Stomach (tissue), 9 donors: Measurements from ENCODE around the gene STK38. TPM values are rescaled to one million over a fixed set of nuclear protein-coding genes. Genes with fewer than 3 reads are reported as not detected.
A peak's percentile ranks its signal among the peaks of the same experiment; 100 is the strongest.

Experiments
- DNase-seq, 2 donors: peaks; one replicate each; pipeline versions ENCODE4 v3.0.0 to v3.0.0-alpha.2; 2013 to 2019
- H3K27ac ChIP-seq, 5 donors: fragments of 200-600 bp in 4 of 5; sonication (generic) in 4 of 5; one replicate each; pipeline ENCODE4 v1.5.1; 2013 to 2019; ENCODE audit warnings: mild to moderate bottlenecking in 1 of 5, moderate library complexity in 1 of 5
- H3K27me3 ChIP-seq, 3 donors: fragments of 200-600 bp; sonication (generic); one replicate each; pipeline ENCODE4 v1.5.1; 2017 to 2019; ENCODE audit warnings: mixed run types in 1 of 3
- H3K36me3 ChIP-seq, 4 donors: fragments of 200-600 bp; sonication (generic); 1 replicate in 3 of 4; 2 replicates in 1 of 4; pipeline ENCODE4 v1.5.1; 2016 to 2019
- H3K4me1 ChIP-seq, 4 donors: fragments of 200-600 bp; sonication (generic); one replicate each; pipeline ENCODE4 v1.5.1; 2016 to 2019
- H3K4me3 ChIP-seq, 4 donors: fragments of 200-600 bp; sonication (generic) in 3 of 4; one replicate each; pipeline ENCODE4 v1.5.1; 2016 to 2019; ENCODE audit warnings: mild to moderate bottlenecking in 1 of 4
- H3K9me3 ChIP-seq, 4 donors: fragments of 200-600 bp; sonication (generic); one replicate each; pipeline ENCODE4 v1.5.1; 2016 to 2019
- EP300 ChIP-seq: sonication (generic); formaldehyde crosslinking; IDR thresholded peaks from one replicate; pipeline ENCODE4 v1.6.1; 2017; ENCODE audit warnings: antibody characterized with exemption
- POLR2A ChIP-seq, 4 donors: fragments of 450-650 bp; IDR thresholded peaks; one replicate each; pipeline ENCODE4 v1.6.1; 2016; ENCODE audit warnings: antibody characterized with exemption in 4 of 4, control low read depth in 2 of 4, mild to moderate bottlenecking in 1 of 4, moderate library complexity in 1 of 4
- POLR2AphosphoS5 ChIP-seq, 3 donors: sonication (generic); formaldehyde crosslinking; IDR thresholded peaks; one replicate each; pipeline ENCODE4 v1.6.1; 2016; ENCODE audit warnings: antibody characterized with exemption in 3 of 3
- WGBS, 5 donors: extraction: QIAGEN DNeasy Blood & Tissue Kit in 3 of 5; methylation state at CpG; one replicate each; pipeline versions ENCODE4 v1.1.5 to v1.1.7; 2013 to 2018; 5-methylcytosine and 5-hydroxymethylcytosine counted together
- intact Hi-C: fragments of 100-400 bp; cut with DNase I; formaldehyde crosslinking; loops from one replicate; pipeline ENCODE4 v1.15.1; 2023; ENCODE audit warnings: low total_unique reads
- polyA plus RNA-seq, 3 donors: library from polyadenylated mRNA; stranded (reverse); fragments of 200-250 nt; gene quantifications; one replicate each; pipeline ENCODE4 v1.2.3, GENCODE V29; 2013
- total RNA-seq, 5 donors: library from RNA; depleted of rRNA; stranded (reverse); fragments of >200 nt; gene quantifications; one replicate each; pipeline versions ENCODE4 v1.1.0 to v1.2.3, GENCODE V29; 2014 to 2016
- TF ChIP-seq, protein P1 (sequence below), 7 experiments: fragments of 450-650 bp in 4 of 7; fragments of 200-600 bp in 3 of 7; sonication (generic) in 3 of 7; IDR thresholded peaks; one replicate each; pipeline ENCODE4 v1.5.1; 2016 to 2019; ENCODE audit warnings: antibody characterized with exemption in 7 of 7, control low read depth in 2 of 7, mild to moderate bottlenecking in 1 of 7
- donor health status: healthy with polysubstance abuse.
- donor health status: Bipolar disorder and iron deficiency.
- donor health status: healthy.

STK38 gene
- total and polyA plus RNA-seq, 8 donors = 14.1 to 63.7 (median 24.0) TPM

- TF ChIP-seq POLR2A (IDR thresholded peaks at IDR 0.05) = no peak
- no peak for TF ChIP-seq EP300
- TF ChIP-seq, protein P1, sequence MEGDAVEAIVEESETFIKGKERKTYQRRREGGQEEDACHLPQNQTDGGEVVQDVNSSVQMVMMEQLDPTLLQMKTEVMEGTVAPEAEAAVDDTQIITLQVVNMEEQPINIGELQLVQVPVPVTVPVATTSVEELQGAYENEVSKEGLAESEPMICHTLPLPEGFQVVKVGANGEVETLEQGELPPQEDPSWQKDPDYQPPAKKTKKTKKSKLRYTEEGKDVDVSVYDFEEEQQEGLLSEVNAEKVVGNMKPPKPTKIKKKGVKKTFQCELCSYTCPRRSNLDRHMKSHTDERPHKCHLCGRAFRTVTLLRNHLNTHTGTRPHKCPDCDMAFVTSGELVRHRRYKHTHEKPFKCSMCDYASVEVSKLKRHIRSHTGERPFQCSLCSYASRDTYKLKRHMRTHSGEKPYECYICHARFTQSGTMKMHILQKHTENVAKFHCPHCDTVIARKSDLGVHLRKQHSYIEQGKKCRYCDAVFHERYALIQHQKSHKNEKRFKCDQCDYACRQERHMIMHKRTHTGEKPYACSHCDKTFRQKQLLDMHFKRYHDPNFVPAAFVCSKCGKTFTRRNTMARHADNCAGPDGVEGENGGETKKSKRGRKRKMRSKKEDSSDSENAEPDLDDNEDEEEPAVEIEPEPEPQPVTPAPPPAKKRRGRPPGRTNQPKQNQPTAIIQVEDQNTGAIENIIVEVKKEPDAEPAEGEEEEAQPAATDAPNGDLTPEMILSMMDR (IDR thresholded peaks at IDR 0.05) = no peak
- peak in 1 of 3 donors; percentile 3 for TF ChIP-seq POLR2AphosphoS5 (IDR thresholded peaks at IDR 0.05)
- peak in 1 of 2 donors; percentile 50 for DNase-seq
- Histone ChIP-seq H3K4me3 (peak overlapping the region; percentile 69 to 97 (median 90)), H3K27ac (peak overlapping the region; percentile 95 to 100 (median 99)), H3K27me3 (no peaks in the 10 kb centered on the region), H3K4me1 (peaks cover 22 to 57% (median 40%) of the 10 kb centered on the region in 4 donors), H3K36me3 (peaks cover 0 to 2% (median under 1%) of the 10 kb centered on the region in 4 donors), H3K9me3 (no peaks in the 10 kb centered on the region)
- WGBS, 5 donors = 0 to 1% (median 1%) methylated on average over 15 of the region's 15 CpGs
- intact Hi-C loops = no loop called here
These were observed 865 bp downstream of the STK38 start for GRCh38 chr6:36546308-36546919.

GRCh38 chr6:36545767-36546307 is 1.4 kb downstream of the STK38 start:
- no peak for TF ChIP-seq EP300
- TF ChIP-seq POLR2AphosphoS5 (IDR thresholded peaks at IDR 0.05) = no peak
- TF ChIP-seq, protein P1 (IDR thresholded peaks at IDR 0.05) = no peak
- TF ChIP-seq POLR2A (IDR thresholded peaks at IDR 0.05) = no peak
- DNase-seq = no peak
- Histone ChIP-seq H3K27ac (peak overlapping the region; percentile 95 to 100 (median 99)), H3K9me3 (no peaks in the 10 kb centered on the region), H3K27me3 (no peaks in the 10 kb centered on the region), H3K4me1 (peaks cover 22 to 57% (median 43%) of the 10 kb centered on the region in 4 donors), H3K4me3 (peak overlapping the region; percentile 69 to 97 (median 90)), H3K36me3 (peaks cover 0 to 8% (median 6%) of the 10 kb centered on the region in 4 donors)
- 11 to 17% (median 14%) methylated on average over 3 of the region's 3 CpGs for WGBS, 5 donors
- intact Hi-C loops = no loop called here

DNA sequence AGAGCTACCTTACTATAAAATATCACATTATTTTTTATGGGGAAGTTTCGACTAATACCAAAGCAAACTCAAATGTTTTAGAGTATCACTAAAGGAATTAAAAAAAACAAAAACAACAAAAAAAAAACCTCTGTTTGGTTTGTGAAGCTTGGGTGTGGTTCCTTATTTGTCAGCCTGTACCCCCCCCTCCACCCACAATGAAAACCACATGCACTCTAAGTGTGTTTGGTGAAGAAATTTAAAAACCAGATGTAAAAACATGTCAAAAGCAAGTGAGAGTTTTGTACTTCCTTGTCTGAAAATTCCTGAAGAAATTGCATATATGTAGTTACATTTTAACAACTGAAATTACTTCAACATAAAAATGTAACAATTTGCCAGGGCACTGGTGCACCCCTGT is 3.1 kb downstream of the STK38 start:
- Histone ChIP-seq H3K4me3 (peak overlapping the region in 2 of 4 donors; percentile 16 to 27), H3K4me1 (peaks cover 22 to 60% (median 45%) of the 10 kb centered on the region in 4 donors), H3K27ac (peak overlapping the region in 2 of 5 donors; percentile 45 to 99), H3K9me3 (no peaks in the 10 kb centered on the region), H3K27me3 (no peaks in the 10 kb centered on the region), H3K36me3 (peaks cover 11 to 24% (median 22%) of the 10 kb centered on the region in 4 donors)
- TF ChIP-seq POLR2AphosphoS5 (IDR thresholded peaks at IDR 0.05) (no peak), POLR2A (IDR thresholded peaks at IDR 0.05) (no peak), EP300 (no peak)
- TF ChIP-seq, protein P1 (IDR thresholded peaks at IDR 0.05) = no peak
- 57 to 72% (median 67%) methylated on average over 1 of the region's 1 CpG for WGBS, 5 donors
- peak in 1 of 2 donors; percentile 62 for DNase-seq
- intact Hi-C loops = no loop called here

- Histone ChIP-seq H3K9me3 (no peaks in the 10 kb centered on the region), H3K36me3 (peaks cover 14 to 46% (median 44%) of the 10 kb centered on the region in 4 donors), H3K27ac (no peak overlapping the region), H3K4me1 (peaks cover 22 to 51% (median 37%) of the 10 kb centered on the region in 4 donors), H3K27me3 (no peaks in the 10 kb centered on the region), H3K4me3 (no peak overlapping the region)
- intact Hi-C loops = no loop called here
- no peak for TF ChIP-seq POLR2A (IDR thresholded peaks at IDR 0.05)
- TF ChIP-seq, protein P1 (IDR thresholded peaks at IDR 0.05) = no peak
- no peak for TF ChIP-seq EP300
- TF ChIP-seq POLR2AphosphoS5 (IDR thresholded peaks at IDR 0.05) = no peak
- no peak for DNase-seq
- 88 to 95% (median 92%) methylated on average over 2 of the region's 2 CpGs for WGBS, 5 donors
These were observed 5.2 kb downstream of the STK38 start for GRCh38 chr6:36542041-36542440.
